IPS-15b (cell line): Measurements from ENCODE around the gene POLR1A.

Experiments used
- H3K27me3 ChIP-seq: one replicate; pipeline ENCODE4 v1.6.1; 2013; ENCODE audit warnings: low read length; ENCODE audit not compliant: control insufficient read depth, insufficient read depth
- H3K36me3 ChIP-seq: one replicate; pipeline ENCODE4 v1.6.1; 2013; ENCODE audit warnings: low read length; ENCODE audit not compliant: control insufficient read depth, insufficient read depth
- H3K4me1 ChIP-seq: one replicate; pipeline ENCODE4 v1.6.1; 2013; ENCODE audit warnings: mild to moderate bottlenecking, low read length; ENCODE audit not compliant: control insufficient read depth, insufficient read depth
- H3K4me3 ChIP-seq: one replicate; pipeline ENCODE4 v1.5.1; 2013; ENCODE audit warnings: low read depth, low read length
- H3K9ac ChIP-seq: one replicate; pipeline ENCODE4 v1.6.1; 2013; ENCODE audit warnings: low read depth, mild to moderate bottlenecking, low read length
- H3K9me3 ChIP-seq: one replicate; pipeline ENCODE4 v1.6.1; 2013; ENCODE audit warnings: mild to moderate bottlenecking, low read length; ENCODE audit not compliant: control insufficient read depth, insufficient read depth

POLR1A gene

DNA sequence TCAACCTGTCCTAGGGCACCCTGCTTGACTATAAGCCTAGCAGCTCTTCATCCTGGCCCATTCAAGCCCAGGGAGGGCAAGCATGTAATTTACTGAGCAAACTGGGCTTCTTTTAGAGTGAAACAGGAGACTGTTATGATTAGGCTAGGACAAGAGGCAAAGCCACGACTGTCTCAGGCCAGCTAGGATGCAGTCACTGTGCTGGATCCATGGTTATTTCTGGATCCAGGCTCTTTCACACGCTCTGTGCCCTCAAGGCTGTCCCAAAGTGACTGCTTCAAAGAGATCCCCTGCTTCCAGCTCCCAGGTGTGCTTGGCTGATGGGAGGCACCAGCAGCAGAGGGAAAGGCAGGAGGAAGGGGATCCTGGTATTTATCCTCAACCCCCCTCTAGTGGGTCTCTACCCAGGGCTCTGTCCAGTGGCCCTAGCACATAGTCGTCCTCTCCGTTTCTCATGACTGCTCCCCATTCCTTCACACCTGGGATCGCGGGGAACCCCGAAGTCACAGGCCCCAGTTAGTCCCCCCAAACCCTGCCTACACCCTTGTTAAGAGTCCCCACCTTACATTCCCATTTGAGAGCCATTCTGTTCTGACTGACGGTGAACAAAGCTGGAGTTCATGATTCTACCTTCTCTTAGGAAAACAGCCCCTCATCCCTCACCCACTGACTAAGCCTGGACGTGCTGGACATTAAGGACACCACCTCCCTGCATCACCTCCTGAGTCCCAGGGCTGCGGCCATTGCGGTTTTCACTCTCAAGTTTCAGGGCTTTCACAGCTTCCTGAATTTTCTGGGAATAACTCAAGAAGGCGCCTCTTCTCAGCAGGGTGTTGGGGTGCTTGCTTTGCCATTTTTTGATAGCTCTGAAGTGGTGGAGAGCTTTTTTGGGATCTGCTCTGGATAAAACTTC, 63.2 kb downstream of the POLR1A start:
- Histone ChIP-seq H3K4me3 (no peak overlapping the region), H3K9ac (no peak overlapping the region), H3K4me1 (no peaks in the 10 kb centered on the region), H3K36me3 (peaks cover 78% of the 10 kb centered on the region), H3K27me3 (no peaks in the 10 kb centered on the region), H3K9me3 (no peaks in the 10 kb centered on the region)

DNA sequence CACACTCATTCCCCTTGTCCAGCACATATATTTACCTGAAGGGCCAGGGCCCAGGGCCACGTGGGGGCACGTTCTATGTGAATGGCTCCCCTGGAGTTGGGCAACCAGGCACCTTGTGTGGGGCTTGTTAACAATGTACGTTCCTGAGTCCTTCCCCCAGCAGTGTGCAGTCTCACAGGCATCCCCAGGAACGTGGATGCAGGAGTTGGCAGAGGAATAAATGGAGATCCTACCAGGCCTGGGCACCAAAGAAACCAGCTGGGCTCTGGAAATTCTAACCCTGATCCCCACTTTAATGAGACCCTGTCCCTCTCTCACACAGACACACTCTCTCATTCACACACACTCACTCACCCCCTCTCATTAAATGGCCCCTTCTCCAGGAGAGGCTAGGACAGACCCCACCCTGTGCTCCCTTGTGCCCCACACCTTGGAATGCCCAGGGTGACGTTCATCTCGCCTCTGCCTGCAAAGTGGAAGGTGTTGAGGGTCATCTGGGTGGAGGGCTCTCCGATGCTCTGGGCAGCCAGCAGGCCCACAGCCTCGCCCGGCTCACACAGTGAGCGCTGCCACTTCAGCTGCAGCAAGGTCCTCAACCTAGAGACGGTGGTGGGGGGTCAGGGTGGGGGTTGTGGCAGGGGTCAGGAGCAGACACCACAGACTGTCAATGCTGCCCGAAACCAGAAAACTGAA, 65.6 kb downstream of the POLR1A start:
- H3K36me3 ChIP-seq, result peaks cover 76% of the 10 kb centered on the region
- no peaks in the 10 kb centered on the region for H3K27me3 ChIP-seq
- no peaks in the 10 kb centered on the region for H3K4me1 ChIP-seq
- no peak overlapping the region for H3K9ac ChIP-seq
- no peak overlapping the region for H3K4me3 ChIP-seq
- no peaks in the 10 kb centered on the region for H3K9me3 ChIP-seq

DNA sequence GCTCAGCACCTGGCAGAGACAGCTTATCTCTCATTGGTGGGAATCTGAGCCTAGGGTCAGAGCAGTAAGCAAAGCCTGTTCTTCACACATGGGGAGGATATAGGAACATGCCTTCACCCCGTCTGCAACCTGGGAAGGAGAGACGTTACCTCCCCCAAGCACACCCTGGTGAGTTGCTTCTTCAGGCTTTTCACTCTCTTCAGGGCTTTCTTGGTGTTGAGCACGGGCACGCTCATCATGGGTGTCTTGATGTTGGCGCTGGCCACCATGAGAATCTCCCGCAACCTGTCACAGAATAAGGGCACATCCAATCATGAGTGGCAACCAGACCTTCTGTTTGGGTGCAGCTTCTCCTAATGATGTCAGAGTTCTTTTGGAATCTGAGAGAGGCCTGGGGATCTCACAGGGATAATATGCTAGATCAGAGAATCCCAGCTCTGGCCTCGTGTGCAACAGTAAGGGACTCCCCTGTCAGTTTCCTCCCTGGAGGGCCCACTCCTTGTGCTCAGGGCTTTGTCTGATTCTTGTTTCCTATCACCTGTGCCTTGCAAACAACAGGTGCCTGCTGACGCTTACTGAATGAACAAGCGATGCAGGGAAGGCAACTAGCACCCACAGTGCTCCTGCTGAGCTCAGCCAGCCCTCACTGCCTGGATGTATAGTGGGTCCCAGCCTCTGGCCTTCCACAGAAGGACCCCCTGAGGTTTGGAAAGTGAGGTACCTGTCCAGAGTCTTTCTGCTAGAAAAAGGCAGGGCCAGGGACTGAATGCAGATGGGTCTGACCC, 66.3 kb downstream of the POLR1A start:
- Histone ChIP-seq H3K9ac (no peak overlapping the region), H3K4me1 (no peaks in the 10 kb centered on the region), H3K36me3 (peaks cover 72% of the 10 kb centered on the region)

DNA sequence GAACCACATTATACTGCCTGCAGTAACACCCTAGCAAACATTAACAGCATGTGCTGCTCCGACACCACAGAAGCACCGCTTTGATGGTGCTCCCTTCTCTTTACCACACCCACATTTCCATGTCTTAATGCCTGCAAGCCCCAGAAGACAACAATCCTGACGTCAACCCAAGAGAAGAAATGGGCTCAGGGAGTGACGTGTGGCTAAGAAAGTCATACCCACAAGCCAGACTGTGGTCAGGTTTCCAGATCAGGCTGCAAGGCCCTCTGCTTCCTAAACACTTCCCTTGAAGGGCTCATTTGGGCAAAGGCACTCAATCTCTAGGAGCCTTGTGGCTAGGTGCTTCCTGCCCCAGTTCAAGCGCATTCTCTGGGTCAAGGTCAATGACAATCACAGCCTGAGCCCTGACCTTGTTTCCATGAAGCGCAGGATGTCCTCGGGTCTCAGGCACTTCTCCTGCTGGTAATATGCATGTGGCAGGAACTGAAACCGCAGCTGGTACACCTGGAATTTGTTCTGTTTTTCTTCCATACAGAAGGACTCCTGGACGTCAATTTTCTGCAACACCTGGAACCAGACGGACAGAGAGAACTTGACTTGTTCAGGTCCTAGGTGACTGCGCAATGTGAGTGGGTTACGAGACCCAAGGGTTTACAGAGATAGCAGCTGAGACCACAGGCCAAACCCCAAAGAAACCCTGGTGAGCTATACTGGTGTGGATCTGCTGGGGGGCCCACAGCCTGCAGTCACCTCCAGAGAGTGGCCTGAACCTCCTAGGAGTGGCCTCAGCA, 67.2 kb downstream of the POLR1A start:
- no peak overlapping the region for H3K4me3 ChIP-seq
- H3K4me1 ChIP-seq, result no peaks in the 10 kb centered on the region
- no peaks in the 10 kb centered on the region for H3K27me3 ChIP-seq
- no peaks in the 10 kb centered on the region for H3K9me3 ChIP-seq
- H3K36me3 ChIP-seq, result peaks cover 74% of the 10 kb centered on the region
- H3K9ac ChIP-seq, result no peak overlapping the region

More for the DNA sequence above, 66.3 kb downstream of the POLR1A start:
- no peaks in the 10 kb centered on the region for H3K9me3 ChIP-seq
- no peaks in the 10 kb centered on the region for H3K27me3 ChIP-seq
- H3K4me3 ChIP-seq, result no peak overlapping the region

DNA sequence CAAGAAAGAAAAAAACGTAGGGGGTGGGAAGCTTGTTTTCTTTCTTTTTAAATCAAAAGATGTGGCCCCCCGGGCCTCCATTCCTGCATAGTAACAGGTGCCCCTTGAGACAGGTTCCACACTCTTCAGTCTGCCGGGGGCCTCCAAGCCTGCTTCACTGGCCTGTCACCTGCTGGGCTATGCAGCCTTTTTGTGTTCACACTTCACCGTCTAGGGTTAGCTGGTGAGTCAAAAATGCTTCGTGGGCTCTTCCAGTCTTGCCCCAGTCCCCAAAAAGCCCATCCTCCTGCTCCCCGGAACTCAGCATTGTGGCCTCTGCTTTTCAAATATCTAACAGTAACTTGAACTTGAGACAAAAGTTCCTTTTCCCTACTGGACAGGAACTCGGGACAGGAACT, 67.9 kb downstream of the POLR1A start:
- Histone ChIP-seq H3K9ac (no peak overlapping the region), H3K9me3 (no peaks in the 10 kb centered on the region), H3K4me3 (no peak overlapping the region), H3K36me3 (peaks cover 75% of the 10 kb centered on the region), H3K4me1 (no peaks in the 10 kb centered on the region), H3K27me3 (no peaks in the 10 kb centered on the region)

DNA sequence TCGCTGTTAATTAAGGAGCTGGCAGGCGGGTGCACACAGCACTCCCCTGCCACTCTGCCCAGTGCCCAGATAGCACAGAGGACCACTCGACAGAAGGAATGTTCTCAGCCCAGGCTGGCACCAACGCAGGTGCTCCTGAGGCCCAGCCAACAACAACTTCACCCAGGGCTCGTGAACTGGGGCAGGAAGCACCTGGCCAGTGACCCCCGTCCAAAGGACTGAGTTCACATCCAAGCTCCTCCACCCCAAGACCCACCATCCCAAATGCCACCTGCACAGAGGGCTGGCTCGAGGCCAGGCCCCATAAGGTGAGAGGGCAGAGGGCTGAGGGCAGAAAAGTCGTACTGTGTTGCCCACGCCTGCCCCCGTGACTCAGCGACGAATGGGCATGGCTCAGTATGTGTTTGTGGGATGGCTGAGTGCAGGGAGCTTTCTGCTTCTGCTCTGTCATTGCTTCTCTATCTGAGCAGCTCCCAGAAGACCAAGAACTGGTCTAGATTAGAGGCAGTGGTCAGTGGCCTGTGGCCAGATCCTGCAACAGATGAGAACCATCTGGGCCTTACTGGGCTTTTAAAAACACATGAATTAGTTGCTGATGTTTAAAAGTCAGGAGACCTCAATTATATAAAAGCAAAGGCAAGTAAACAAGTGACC, 68.4 kb downstream of the POLR1A start:
- no peaks in the 10 kb centered on the region for H3K4me1 ChIP-seq
- no peaks in the 10 kb centered on the region for H3K27me3 ChIP-seq
- no peak overlapping the region for H3K9ac ChIP-seq
- no peaks in the 10 kb centered on the region for H3K9me3 ChIP-seq
- no peak overlapping the region for H3K4me3 ChIP-seq
- H3K36me3 ChIP-seq, result peaks cover 77% of the 10 kb centered on the region

DNA sequence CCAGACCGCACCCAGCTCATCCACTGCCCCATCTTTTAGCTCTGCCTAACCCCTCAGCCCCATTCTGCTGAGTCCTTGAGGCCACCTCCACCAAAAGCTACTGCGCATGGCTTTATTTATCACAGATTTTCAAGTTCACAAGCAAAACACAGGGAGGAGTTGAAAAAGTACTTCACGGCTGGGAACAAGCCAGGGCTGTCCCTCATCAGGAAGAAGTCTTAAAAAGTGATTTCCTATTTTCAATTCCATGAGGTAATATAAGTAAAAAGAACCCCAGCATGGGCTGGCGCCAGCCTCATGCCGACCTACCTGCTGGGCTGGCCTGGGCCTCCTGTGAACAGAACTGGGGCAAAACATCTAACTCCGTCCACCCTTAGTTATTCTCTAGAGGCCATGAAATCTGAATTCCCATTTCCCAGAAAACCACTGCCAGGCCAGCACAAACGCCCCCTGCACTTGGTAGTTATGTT, 69.0 kb downstream of the POLR1A start:
- H3K4me1 ChIP-seq, result no peaks in the 10 kb centered on the region
- no peak overlapping the region for H3K4me3 ChIP-seq
- H3K36me3 ChIP-seq, result peaks cover 77% of the 10 kb centered on the region
- no peaks in the 10 kb centered on the region for H3K27me3 ChIP-seq
- H3K9me3 ChIP-seq, result no peaks in the 10 kb centered on the region
- no peak overlapping the region for H3K9ac ChIP-seq

DNA sequence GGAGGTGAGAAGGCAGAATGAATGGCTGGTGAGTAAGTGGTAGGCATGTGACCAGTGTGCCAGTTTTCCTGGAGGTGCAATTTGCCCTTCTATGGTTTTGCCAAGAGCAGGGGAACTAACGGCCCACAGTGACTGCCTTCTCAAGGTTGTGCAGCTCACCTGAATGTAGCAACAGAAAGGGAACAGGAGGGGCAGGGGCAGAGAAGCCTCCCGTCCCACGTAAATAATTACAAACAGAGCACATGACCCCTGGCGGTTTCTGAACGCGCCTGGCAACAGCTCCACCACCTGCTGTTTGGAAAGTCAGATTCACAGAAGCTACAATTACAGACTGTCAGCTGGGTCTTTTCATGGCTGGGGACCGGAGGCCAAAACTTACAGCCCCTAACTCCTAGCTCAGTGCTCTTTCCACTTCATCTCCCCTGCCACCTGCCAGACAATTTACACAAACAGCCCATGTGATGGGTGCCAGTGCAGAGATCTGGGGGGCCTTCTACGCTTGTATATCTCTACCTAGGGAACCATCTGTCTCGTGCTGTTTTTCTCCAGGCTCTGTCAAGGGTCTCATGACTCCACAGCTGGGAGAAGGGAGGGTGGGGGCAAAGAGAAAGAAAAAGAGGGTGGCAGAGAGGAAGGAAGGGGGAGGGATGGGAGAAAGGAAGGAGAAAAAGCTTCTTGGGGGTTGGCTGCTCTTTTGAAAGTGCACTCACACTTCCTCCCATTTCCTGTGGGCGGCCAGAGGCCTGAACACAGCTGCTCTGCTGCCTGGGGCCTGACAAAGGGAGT, 69.6 kb downstream of the POLR1A start:
- Histone ChIP-seq H3K4me3 (no peak overlapping the region), H3K9ac (no peak overlapping the region)

DNA sequence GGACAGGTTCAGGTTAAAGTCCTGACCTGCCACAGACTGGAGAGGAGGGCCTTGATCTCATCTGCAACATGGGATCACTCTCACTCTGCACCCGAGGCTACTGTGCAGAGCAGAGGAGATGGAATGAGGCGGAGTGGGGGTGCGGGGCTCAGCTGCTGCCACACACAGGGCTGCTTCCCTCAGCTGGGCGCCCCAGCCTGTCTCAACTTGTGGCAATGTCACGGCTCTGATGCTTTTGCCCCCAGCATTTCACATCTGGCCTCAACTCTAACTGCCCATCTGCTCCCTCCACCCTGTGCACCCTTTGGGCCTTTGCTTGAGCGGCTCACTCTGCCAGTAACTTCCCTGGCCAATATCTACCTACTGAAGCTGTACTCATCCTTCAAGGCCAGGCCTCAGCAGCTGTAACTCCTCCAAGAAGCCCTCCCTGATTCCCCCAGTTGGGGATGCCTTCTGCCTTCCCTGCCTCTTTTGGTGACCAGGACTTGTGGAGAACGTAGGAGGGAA, 70.3 kb downstream of the POLR1A start:
- Histone ChIP-seq H3K36me3 (peaks cover 83% of the 10 kb centered on the region), H3K9me3 (no peaks in the 10 kb centered on the region), H3K4me3 (no peak overlapping the region), H3K4me1 (no peaks in the 10 kb centered on the region), H3K9ac (no peak overlapping the region), H3K27me3 (no peaks in the 10 kb centered on the region)

More for the DNA sequence above, 69.6 kb downstream of the POLR1A start:
- peaks cover 78% of the 10 kb centered on the region for H3K36me3 ChIP-seq
- no peaks in the 10 kb centered on the region for H3K9me3 ChIP-seq
- no peaks in the 10 kb centered on the region for H3K4me1 ChIP-seq
- H3K27me3 ChIP-seq, result no peaks in the 10 kb centered on the region
